Small intestine (tissue), 7 donors: Measurements from ENCODE around the gene SUPT3H. TPM values are rescaled to one million over a fixed set of nuclear protein-coding genes. Genes with fewer than 3 reads are reported as not detected.
A peak's percentile ranks its signal among the peaks of the same experiment; 100 is the strongest.

Experiments
- DNase-seq, 2 donors: peaks; one replicate each; pipeline versions ENCODE4 v3.0.0 to v3.0.0-alpha.2; 2013
- FAIRE-seq: peaks from 2 replicates; lab custom pipeline; 2012; peaks lifted over from hg19 to GRCh38; lab: Jason Lieb, UNC
- H3K27ac ChIP-seq, 3 donors: one replicate each; pipeline ENCODE4 v1.5.1; 2013; ENCODE audit warnings: low read length in 2 of 3, mild to moderate bottlenecking in 2 of 3, control low read depth in 1 of 3, inconsistent platforms in 1 of 3, low read depth in 1 of 3, moderate library complexity in 1 of 3
- H3K27me3 ChIP-seq, 3 donors: one replicate each; pipeline ENCODE4 v1.6.1; 2013; ENCODE audit warnings: low read length in 3 of 3, inconsistent platforms in 1 of 3; ENCODE audit not compliant: control insufficient read depth in 3 of 3, insufficient read depth in 3 of 3
- H3K36me3 ChIP-seq, 3 donors: one replicate each; pipeline ENCODE4 v1.6.1; 2013; ENCODE audit warnings: low read length in 3 of 3, inconsistent platforms in 1 of 3, low read depth in 1 of 3, mild to moderate bottlenecking in 1 of 3, moderate library complexity in 1 of 3; ENCODE audit not compliant: control insufficient read depth in 3 of 3, insufficient read depth in 2 of 3
- H3K4me1 ChIP-seq, 3 donors: one replicate each; pipeline ENCODE4 v1.6.1; 2013; ENCODE audit warnings: low read length in 2 of 3, inconsistent platforms in 1 of 3, low read depth in 1 of 3, mild to moderate bottlenecking in 1 of 3, moderate library complexity in 1 of 3; ENCODE audit not compliant: control insufficient read depth in 3 of 3, insufficient read depth in 2 of 3
- H3K4me3 ChIP-seq, 3 donors: one replicate each; pipeline ENCODE4 v1.5.1; 2013; ENCODE audit warnings: low read length in 3 of 3, control low read depth in 1 of 3, inconsistent platforms in 1 of 3, low read depth in 1 of 3, mild to moderate bottlenecking in 1 of 3, moderate library complexity in 1 of 3
- H3K9me3 ChIP-seq, 2 donors: one replicate each; pipeline ENCODE4 v1.6.1; 2013; ENCODE audit warnings: low read depth in 1 of 2, low read length in 1 of 2; ENCODE audit not compliant: control insufficient read depth in 2 of 2, insufficient read depth in 1 of 2
- WGBS, 3 donors: extraction: QIAGEN DNeasy Blood & Tissue Kit; methylation state at CpG; one replicate each; pipeline ENCODE4 v1.1.7; 2013; 5-methylcytosine and 5-hydroxymethylcytosine counted together
- polyA plus RNA-seq, 4 donors: library from polyadenylated mRNA; stranded (reverse) in 3 of 4; unstranded in 1 of 4; fragments of 200-250 nt in 3 of 4; fragments of 120-200 nt in 1 of 4; gene quantifications; one replicate each; pipeline versions ENCODE4 v1.2.1 to v1.2.3, GENCODE V29; 2013
- donor health status: healthy with polysubstance abuse.
- donor health status: control.
- donor health status: control.
- donor health status: Bipolar disorder and iron deficiency.
- donor health status: healthy.

The SUPT3H gene
- polyA plus RNA-seq, 4 donors = 2.0 to 13.8 (median 7.0) TPM

DNA sequence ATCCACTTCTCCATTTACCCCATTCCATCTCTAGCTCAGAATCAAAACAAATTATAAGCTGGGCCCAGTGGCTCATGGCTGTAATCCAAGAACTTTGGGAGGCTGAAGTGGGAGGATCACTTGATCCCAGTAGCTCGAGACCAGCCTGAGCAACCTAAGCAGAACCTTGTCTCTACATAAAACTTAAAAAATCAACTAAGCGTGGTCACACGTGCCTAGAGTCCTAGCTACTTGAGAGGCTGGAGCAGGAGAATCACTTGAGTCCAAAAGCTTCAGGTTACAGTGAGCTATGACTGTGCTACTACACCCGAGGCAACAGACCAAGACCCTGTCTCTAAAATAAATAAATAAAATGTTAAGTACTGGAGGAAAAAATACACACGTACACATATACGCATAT lies 124.3 kb downstream of the SUPT3H start:
- Histone ChIP-seq H3K36me3 (no peaks in the 10 kb centered on the region), H3K4me1 (peaks cover 0 to 8% (median 0%) of the 10 kb centered on the region in 3 donors), H3K4me3 (no peak overlapping the region), H3K9me3 (peaks cover 0 to 2% of the 10 kb centered on the region in 2 donors), H3K27ac (no peak overlapping the region), H3K27me3 (no peaks in the 10 kb centered on the region)
- FAIRE-seq (no peak), DNase-seq (no peak)
- WGBS, 3 donors = 88 to 94% (median 93%) methylated on average over 6 of the region's 6 CpGs

DNA sequence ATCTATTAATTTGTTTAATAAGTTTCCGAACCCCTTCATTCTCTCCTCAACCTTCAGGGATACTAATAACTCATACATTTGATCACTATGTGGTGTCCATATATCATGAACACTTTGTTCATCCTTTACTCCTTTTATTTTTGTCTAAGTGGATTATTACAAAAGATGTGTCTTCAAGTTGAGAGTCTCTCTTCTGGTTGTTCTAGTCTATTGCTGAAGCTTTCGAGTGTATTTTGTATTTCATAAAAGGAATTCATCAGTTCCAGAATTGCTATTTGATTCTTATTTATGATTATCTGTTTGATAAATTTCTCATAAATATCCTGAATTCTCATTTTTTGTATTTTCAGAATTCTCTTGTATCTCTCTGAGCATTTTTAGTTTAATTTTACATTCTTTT lies 146.1 kb downstream of the SUPT3H start:
- DNase-seq (no peak), FAIRE-seq (no peak)
- 95 to 97% (median 96%) methylated on average over 2 of the region's 2 CpGs for WGBS, 3 donors
- Histone ChIP-seq H3K36me3 (peaks cover 0 to 6% (median 0%) of the 10 kb centered on the region in 3 donors), H3K27ac (no peak overlapping the region), H3K9me3 (peaks cover 0 to 19% of the 10 kb centered on the region in 2 donors), H3K27me3 (no peaks in the 10 kb centered on the region), H3K4me3 (no peak overlapping the region), H3K4me1 (no peaks in the 10 kb centered on the region)

DNA sequence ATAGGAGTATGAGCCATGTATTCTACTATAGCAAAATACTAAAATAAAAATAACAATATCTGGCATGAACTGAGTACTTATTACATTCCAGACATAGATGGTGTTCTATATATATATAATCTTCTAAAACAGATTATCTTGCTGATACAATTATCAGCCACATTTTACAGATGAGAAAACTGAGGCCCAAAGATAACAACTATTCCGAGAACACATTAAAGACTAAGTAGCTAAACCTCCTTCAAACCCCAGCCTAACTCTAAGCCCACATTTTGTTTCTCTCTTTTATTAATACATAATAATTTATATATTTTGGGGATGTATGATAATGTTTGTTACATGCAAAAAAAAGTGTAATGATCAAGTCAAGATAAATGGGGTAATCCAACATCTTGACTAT lies 148.3 kb downstream of the SUPT3H start:
- Histone ChIP-seq H3K36me3 (peaks cover 0 to 6% (median 0%) of the 10 kb centered on the region in 3 donors), H3K4me1 (no peaks in the 10 kb centered on the region), H3K4me3 (no peak overlapping the region), H3K27me3 (no peaks in the 10 kb centered on the region), H3K9me3 (peaks cover 0 to 19% of the 10 kb centered on the region in 2 donors), H3K27ac (no peak overlapping the region)
- WGBS, 3 donors = 97 to 100% (median 100%) methylated on average over 1 of the region's 1 CpG
- FAIRE-seq (no peak), DNase-seq (no peak)

DNA sequence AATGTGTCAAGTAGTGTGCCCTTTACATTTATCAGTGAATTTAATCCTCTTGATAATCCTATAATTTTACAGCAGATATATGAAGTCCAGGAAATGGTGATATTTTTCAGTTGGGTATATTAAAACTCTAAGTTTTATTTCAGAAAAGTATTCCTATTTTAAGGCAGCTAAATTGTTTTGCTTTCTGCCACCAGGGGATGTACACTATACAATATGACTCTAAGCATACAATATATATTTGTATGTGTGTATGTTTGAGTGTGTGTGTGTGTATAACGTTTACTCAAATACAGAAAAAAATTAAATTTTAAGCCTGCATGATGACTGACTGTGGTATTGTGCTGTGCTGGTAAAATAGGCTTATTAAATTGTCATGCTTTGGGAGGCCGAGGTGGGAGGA lies 151.7 kb downstream of the SUPT3H start:
- Histone ChIP-seq H3K4me3 (no peak overlapping the region), H3K27me3 (no peaks in the 10 kb centered on the region), H3K4me1 (no peaks in the 10 kb centered on the region), H3K27ac (no peak overlapping the region), H3K36me3 (no peaks in the 10 kb centered on the region), H3K9me3 (peaks cover 0 to 3% of the 10 kb centered on the region in 2 donors)
- no peak for FAIRE-seq
- 85 to 89% (median 88%) methylated on average over 2 of the region's 2 CpGs for WGBS, 3 donors
- no peak for DNase-seq

DNA sequence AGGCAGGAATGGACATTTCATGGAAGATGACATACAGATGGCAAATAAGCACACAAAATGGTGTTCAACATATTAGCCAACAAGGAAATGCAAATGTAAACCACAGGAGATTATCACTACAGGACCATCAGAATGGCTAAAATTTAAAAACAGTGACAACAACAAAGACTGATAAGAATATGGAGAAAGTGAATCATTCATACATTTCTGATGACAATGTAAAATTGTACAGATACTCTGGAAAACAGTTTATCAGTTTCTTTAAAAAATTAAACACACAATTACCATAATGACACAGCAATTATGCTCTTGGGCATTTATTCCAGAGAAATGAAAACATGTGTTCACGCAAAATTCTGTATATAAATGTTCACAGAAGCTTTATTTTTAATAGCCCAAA lies 155.4 kb downstream of the SUPT3H start:
- Histone ChIP-seq H3K36me3 (no peaks in the 10 kb centered on the region), H3K27me3 (no peaks in the 10 kb centered on the region), H3K4me3 (no peak overlapping the region), H3K4me1 (no peaks in the 10 kb centered on the region), H3K27ac (no peak overlapping the region), H3K9me3 (peaks cover 0 to 3% of the 10 kb centered on the region in 2 donors)
- no peak for DNase-seq
- 90 to 94% (median 91%) methylated on average over 1 of the region's 1 CpG for WGBS, 3 donors
- FAIRE-seq = no peak

DNA sequence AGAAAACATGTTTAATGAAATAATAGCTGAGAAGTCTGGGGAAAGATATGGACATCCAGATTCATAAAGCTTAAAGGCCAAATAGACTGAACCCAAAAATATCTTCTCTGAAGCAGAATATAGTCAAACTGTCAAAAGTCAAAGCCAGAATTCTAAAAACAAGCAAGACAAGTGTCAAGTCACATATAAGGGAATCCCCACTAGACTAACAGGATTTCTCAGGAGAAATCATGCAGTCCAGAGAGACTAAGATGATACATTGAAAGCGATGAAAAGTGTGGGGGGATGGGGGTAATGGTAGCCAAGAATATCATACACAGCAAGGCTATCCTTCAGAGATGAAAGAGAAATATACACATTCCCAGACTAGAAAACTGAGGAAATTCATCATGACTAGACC lies 162.0 kb downstream of the SUPT3H start:
- no peak overlapping the region for H3K4me3 ChIP-seq
- no peak for FAIRE-seq
- WGBS, 3 donors = 95 to 100% (median 100%) methylated on average over 1 of the region's 1 CpG
- no peaks in the 10 kb centered on the region for H3K27me3 ChIP-seq
- no peak overlapping the region for H3K27ac ChIP-seq
- H3K36me3 ChIP-seq = no peaks in the 10 kb centered on the region
- H3K9me3 ChIP-seq = peaks cover 0 to 13% of the 10 kb centered on the region in 2 donors
- no peaks in the 10 kb centered on the region for H3K4me1 ChIP-seq
- no peak for DNase-seq

DNA sequence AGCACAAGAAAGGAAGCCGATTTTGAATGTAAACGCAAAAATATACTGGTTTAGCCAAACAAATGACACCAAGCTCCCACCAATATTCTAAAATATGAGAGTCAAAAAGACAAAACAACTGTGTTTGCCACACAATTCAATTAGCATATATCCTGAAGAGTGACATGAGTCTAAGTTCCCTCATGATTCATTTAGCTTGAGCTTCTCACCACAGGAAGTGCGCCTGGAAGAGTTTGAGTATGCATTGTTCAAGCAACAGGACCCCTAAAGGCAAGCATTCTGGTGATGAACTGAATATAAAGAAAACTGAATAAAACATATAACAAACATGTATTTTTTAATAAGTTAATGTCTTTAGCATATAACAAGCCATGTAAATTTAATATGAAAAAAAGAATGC lies 164.8 kb downstream of the SUPT3H start:
- Histone ChIP-seq H3K27me3 (no peaks in the 10 kb centered on the region), H3K4me1 (no peaks in the 10 kb centered on the region), H3K36me3 (no peaks in the 10 kb centered on the region), H3K4me3 (no peak overlapping the region), H3K9me3 (peaks cover 0 to 20% of the 10 kb centered on the region in 2 donors), H3K27ac (no peak overlapping the region)
- DNase-seq = no peak
- WGBS, 3 donors = 61 to 67% (median 63%) methylated on average over 3 of the region's 3 CpGs
- FAIRE-seq = peak; percentile 84

DNA sequence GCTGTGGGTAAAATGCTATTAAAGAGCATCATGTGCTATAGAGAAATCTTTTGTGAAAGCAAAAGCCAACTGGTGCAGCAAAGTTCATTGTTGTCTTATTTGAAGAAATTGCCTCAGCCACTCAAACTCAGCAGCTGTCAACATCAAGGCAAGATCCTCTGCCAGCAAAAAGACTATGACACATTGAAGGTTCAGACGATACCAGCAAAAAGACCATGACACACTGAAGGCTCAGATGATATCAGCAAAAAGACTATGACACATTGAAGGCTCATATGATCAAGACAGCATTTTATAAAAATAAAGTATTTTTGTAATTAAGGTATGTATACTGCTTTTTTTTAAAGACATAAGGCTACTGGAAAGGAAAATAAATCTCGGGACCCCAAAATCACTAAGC lies 168.0 kb downstream of the SUPT3H start:
- Histone ChIP-seq H3K27me3 (no peaks in the 10 kb centered on the region), H3K9me3 (peaks cover 0 to 11% of the 10 kb centered on the region in 2 donors), H3K36me3 (no peaks in the 10 kb centered on the region), H3K4me1 (no peaks in the 10 kb centered on the region), H3K4me3 (no peak overlapping the region), H3K27ac (no peak overlapping the region)
- DNase-seq = no peak
- 91 to 98% (median 91%) methylated on average over 2 of the region's 2 CpGs for WGBS, 3 donors
- no peak for FAIRE-seq

DNA sequence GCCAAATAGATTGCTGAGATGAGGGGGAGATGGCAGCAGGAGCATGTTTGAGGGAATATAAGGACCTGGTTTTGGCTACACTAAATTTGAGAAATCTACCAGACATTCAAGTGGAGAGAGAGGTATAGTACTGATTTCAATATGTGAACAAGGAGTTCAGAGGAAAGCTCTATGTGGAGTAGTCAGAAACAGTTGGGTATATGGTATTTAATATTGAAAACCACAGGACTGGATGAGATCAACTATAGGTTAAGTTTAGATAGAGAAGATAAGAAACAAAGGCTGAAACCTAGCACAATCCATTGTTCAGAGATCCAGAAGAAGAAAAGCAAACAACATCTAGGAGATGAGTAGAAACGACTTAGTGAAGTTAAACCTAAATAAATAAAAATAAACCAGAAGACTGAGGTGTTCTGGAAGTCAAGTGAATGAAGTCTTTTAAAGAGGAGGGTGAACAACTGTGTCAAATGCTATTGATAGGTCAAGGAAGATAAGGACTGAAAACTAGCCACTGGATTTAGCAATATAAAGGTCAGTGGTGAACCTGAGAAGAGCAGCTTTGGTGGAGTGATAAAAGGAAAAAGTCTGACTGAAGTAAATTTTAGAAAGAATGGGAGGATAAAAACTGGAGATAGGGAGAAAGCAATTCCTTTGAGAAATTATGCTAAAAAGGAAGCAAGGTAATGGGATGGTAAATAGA lies 170.8 kb downstream of the SUPT3H start:
- peaks cover 0 to 7% of the 10 kb centered on the region in 2 donors for H3K9me3 ChIP-seq
- 62 to 85% (median 76%) methylated on average over 1 of the region's 1 CpG for WGBS, 3 donors
- DNase-seq (no peak), FAIRE-seq (no peak)
- no peaks in the 10 kb centered on the region for H3K27me3 ChIP-seq
- H3K4me3 ChIP-seq = no peak overlapping the region
- H3K4me1 ChIP-seq = no peaks in the 10 kb centered on the region
- H3K27ac ChIP-seq = no peak overlapping the region
- H3K36me3 ChIP-seq = no peaks in the 10 kb centered on the region
